HG02623 (cell line): ENCODE data around the gene CLIP2.
"Not testable (repeated sequence)": the region's sequence is repeated elsewhere in the genome, so short reads cannot be mapped to it uniquely, and the experiment has no call there.

ENCODE experiments used
- ATAC-seq: cut with Tn5 transposase; IDR thresholded peaks from one replicate; pipeline ENCODE4 v1.9.1; 2021; ENCODE audit warnings: moderate library complexity; ENCODE audit not compliant: unreplicated experiment

CLIP2 gene

GRCh38 chr7:74424291-74424880, 135.2 kb downstream of the CLIP2 start:
- no peak for ATAC-seq

- no peak for ATAC-seq
These were observed 138.8 kb downstream of the CLIP2 start for GRCh38 chr7:74428023-74428422.

DNA sequence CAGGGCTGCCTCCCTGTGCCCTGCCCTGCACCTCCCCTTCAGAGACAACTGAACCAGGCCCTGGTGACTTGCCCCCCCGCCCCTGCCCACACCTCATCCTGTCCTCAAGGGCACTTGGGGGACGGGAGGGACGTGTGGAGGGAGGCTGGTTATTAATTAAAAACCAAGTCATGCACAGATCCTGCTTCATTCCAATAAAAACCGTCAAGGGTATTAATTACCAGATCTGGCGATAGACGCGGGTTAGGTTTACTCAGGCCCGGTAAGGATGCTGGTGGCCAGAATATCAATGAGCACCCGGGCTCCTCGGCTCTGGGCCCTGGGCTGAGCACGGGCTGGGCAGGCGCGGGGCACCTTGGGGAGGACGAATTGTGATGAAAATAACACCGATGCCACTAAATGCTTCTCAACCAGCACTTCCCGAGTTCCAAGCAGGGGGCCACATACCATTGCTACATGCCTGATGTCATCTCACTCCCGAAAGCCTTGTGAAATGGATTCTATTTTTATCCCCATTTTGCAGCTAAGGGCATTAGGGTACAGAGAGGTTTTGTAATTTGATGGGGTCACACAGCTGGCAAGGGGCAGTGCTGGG, 140.0 kb downstream of the CLIP2 start:
- ATAC-seq = no peak

DNA sequence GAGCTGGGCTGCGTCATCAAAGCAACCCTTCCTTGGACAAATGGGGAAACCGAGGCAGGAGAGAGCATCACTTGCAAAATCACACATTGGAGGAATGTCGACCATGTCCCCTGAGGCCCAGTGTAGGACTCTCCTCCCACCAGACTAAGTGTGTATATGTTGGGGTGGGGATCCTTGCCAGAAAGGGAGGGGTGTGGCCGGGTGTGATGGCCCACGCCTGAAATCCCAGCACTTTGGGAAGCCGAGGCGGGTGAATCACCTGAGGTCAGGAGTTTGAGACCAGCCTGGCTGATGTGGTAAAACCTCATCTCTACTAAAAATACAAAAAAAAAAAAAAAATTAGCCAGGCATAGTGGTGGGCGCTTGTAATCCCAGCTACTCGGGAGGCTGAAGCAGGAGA, 141.2 kb downstream of the CLIP2 start:
- ATAC-seq = not testable (repeated sequence)

DNA sequence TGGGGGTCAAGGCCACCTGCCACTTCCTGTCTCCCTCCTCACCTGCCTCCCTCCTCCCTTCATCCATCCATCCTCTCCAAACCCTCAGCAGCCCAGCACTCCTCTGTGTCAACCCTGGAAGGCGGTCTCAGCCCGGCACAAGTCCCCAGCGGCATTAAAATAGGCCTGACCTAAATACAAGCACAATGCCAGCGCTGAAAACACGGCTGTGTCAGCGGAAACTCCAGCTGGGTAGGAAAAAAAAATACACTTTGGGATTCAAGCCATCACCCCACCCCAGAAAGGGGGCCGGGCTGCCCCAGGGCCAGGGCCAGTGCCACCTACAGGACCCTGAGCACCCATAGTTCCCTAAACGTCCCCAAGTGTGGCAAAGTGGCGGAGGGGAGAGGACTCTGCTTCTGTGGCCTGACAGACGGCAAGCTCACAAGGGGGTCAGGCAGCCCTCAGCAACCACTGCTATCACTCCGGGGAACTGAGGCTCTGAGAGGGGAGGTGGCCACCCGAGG, 141.8 kb downstream of the CLIP2 start:
- ATAC-seq = no peak

DNA sequence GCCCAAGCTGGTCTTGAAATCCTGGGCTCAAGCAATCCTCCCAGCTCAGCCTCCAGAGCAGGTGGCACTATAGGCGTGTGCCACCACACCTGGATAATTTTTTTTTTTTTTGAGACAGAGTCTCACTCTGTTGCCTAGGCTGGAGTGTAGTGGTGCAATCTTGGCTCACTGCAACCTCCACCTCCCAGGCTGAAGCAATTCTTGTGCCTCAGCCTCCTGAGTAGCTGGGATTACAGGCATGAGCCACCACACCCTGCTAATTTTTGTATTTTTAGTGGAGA, 148.0 kb downstream of the CLIP2 start:
- ATAC-seq = not testable (repeated sequence)

DNA sequence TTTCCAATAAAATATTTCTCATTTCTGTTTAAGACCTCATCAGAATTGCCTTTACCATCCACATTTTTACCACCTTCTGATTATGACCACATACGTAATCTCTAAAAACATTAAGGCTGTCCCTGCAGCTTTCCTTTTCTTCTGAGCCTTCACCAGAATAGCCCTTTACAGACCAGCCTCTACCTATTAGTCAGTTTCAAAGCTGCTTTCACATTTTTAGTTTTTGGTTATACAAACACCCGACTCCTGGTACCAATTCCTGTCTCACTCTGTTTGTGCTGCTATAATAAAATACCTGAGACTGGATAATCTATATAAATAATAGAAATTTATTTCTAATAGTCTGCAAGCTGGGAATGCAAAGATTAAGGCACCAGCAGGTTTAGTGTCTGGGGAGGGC, 149.1 kb downstream of the CLIP2 start:
- ATAC-seq = no peak

GRCh38 chr7:74439541-74439940, 150.3 kb downstream of the CLIP2 start:
- ATAC-seq = no peak

- not testable (repeated sequence) for ATAC-seq
These were observed 150.9 kb downstream of the CLIP2 start for GRCh38 chr7:74440143-74440542.

DNA sequence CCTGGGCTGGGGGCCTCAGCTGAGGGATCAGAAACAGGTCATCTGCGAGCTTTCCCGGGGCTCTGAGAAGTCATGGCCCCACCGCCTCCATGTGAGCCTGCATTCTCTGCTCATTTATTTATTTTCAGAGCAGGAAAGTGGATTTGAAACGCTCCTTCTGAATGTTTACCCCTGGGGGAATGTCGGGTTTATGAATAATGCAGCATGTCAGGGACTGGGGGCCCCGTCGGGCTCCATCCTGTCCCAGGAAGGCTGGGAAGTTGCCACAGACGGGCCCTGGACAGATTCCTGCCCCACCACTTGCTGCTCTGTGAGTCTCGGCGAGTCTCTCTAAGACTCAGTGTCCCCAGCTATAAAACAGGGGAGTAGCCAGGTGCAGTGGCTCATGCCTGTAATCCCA, 152.6 kb downstream of the CLIP2 start:
- ATAC-seq = no peak

DNA sequence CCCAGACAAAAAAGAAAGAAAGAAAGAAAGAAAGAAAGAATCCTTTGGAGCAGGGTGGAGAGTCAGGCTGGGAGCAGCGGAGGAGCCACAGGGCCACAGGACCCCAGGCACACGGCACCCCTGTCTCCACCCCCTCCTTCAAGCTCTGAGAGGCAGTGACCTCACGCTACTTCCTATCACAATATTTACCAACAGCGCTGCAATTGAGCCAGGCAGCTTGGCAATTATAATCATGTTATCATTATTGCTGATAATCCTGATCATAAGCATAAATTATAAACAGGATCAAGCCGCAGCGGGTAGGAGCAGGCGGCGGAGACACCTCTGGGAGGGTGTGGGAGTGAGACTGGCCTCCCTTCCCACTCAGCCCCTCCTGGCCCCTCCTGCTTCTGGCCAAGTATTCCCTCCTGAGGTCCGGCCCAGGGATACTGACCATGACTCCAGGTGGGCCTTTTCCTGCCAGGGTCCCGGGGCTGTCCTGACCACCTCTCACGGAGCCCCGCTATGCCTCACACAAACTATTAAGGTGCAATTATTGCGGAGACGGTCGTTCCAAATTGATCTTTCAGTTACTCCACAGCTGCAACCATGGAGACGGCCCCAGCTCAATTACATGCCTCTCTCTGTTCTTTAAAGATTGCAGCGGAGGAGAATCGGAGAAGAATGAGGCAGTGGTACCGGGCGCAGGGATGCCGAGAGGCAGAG, 154.5 kb downstream of the CLIP2 start:
- ATAC-seq = no peak

GRCh38 chr7:74449144-74449543, 159.9 kb downstream of the CLIP2 start:
- no peak for ATAC-seq

DNA sequence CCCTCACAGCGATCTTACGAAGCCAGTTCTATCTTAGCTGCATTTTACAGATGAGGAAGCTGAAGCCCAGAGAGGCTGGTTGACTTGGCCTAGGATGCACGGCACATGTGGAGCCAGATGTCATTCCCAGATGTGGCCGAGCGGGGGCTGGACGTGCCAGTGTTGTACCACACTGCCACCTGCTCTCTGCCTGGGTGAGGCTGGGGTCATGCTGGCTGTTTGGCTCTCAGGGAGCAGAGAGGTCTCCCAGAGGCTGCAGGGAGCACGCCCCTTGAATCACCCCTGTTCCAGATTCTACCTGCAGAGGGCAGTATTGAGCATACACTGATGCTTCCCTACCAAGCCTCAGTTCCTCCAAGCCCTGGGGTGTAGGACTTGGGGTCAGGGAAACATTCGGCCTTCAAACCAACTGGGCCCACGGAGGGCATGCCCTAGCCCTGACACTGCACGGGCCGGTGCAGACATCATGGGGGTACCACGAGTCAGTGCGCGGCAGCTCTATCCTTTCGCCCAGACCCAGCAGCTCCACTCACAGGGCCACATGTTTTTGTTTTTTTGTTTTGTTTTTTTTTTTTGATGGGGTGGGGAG, 160.7 kb downstream of the CLIP2 start:
- ATAC-seq = no peak

DNA sequence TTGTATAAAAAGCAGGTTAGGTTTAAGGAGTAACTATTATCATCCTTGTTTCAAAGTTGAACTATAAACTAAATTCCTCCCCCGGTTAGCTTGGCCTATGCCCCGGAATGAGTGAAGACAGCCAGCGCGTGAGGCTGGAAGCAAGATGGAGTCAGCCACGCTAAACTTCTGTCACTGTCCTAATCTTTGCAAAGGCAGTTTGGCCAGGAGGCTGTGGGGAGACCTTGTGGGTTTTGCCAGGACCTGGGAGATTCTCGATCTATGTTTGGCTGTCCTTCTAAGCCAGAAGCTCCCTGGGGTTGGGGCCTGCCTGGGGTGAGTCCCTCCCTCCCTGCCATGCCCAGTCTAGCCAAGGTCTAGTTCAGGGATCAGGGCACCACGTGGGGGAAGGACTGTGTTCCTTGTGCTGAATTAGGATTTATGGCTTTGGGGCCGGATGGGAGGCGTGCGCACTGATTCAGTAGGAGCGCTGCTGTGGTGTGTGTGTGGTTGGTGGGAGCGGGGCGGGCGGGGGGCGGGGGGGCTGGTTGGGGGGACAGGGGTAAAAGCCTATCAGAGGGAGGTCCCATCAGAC, 163.6 kb downstream of the CLIP2 start:
- no peak for ATAC-seq

- ATAC-seq = no peak
These were observed 164.3 kb downstream of the CLIP2 start, which contains the start of gene GTF2IRD1 for GRCh38 chr7:74453322-74454011. Gene GTF2IRD1, plus strand, starts transcription at chr7:74453906. Its CDS starts 54,175 bp downstream, at chr7:74508081.

- ATAC-seq = no peak
These were observed 165.1 kb downstream of the CLIP2 start for GRCh38 chr7:74454021-74454924.

DNA sequence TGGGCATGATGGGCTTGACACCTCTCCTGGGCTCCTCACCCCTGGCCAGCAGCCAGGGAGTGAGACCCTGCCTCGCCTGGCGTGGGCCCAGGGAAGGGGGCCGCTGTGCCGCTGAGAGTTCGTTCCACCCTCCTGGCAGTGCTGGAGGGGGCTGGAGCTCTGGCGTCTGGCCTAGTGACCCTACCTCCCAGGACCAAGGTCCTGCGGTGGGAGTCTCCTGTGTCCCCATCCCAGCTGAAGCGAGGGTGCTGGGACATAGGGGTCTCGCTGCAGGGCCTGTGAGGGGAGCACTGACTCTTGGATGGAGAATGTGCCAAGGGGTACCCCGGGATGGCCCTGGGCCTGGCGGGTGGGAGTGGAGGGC, 165.7 kb downstream of the CLIP2 start:
- no peak for ATAC-seq

- no peak for ATAC-seq
These were observed 166.1 kb downstream of the CLIP2 start for GRCh38 chr7:74455291-74455804.
